ENCODE measurements around the gene ANKRD18B.
"Not testable (repeated sequence)": the region's sequence is repeated elsewhere in the genome, so short reads cannot be mapped to it uniquely, and the experiment has no call there.

Gene ANKRD18B

DNA sequence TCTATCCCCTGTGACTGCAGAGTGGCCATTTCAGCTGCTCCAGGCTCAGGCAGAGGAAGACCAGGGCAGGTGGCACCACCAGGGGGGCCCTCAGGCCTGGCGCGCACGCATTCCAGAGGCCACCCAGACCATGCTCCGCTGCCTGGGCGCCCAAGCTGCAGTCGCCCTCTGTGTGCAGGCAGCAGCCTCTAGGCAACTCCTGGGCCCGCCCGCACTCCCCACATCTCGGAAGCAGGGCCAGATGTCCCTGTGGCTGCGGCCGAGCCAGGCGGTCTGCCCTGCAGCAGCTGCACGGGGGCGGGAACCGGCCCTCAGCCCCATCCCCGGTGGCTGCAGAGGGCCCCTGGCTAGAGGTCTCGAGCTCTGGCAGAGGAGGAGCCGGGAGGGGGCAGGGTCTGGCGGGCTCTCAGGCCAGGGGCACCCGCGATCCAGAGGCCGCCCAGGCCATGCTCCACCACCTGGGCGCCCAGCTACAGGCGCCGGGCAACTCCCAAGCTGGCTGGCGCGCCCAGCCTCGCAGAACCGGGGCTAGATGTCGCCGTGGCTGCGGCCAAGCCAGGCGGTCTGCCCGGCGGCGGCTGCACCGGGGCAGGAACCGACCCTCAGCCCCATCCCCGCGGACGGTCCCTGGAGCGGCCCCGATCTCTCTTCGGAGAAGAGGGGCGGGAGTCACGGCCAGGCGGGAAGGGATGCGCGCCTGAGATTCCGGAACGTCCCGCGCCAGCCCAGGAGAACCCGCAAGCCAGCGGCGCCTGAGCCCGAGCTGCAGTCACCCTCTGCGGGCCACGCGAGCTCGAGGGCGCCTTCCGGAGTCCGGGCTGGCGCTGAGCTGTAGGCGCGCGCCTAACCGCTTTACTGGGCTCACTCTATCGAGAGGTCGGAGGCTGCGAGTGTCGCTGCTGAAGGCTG lies at the start of gene ANKRD18B:
ANKRD18B (plus strand) TSS at position 855 of the 909 bp plus-strand sequence. CDS start 239 bp downstream, outside the sequence.
- DNase-seq (ENCODE audit: low read depth), result not testable (repeated sequence)

- no peak for DNase-seq (ENCODE audit: low read depth)
These were observed 48.7 kb upstream of the ANKRD18B start for GRCh38 chr9:33475357-33475756.

- no peak for DNase-seq (ENCODE audit: low read depth)
These were observed 47.5 kb upstream of the ANKRD18B start for GRCh38 chr9:33476503-33476902.

DNA sequence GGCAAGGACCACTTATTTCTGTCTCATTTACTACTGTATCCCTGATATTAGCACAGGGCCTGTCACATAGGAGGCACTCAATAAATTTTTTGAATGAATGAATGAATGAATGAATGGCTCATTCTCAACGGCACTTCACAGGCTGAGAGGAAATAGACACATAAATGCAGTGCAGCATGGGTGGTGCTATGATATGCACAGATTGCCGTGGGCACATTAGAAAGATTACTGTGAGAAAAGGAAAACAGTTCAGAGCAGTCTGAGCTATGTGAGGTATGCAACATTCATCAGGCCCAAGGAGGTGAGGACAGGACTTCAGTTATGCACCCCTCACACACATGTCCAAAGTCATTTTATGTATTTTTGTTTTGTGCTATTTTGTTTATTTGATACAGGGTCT lies 43.9 kb upstream of the ANKRD18B start:
- DNase-seq (ENCODE audit: low read depth), result no peak

DNA sequence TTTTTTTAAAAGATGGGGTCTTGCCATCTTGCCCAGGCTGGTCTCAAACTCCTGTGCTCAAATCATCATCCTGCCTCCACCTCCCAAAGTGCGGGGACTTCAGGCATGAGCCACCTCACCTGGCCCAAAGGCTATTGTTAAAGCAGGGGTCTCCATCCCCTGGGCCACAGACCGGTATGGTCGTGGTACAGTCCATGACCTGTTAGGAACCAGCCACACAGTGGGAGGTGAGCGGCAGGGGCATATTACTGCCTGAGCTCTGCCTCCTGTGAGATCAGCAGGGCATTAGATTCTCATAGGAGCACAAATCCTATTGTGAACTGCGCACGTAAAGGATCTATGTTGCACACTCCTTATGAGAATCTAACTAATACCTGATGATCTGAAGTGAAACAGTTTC lies 43.1 kb upstream of the ANKRD18B start:
- DNase-seq (ENCODE audit: low read depth), result no peak

- not testable (repeated sequence) for DNase-seq (ENCODE audit: low read depth)
These were observed 38.7 kb upstream of the ANKRD18B start for GRCh38 chr9:33485312-33485711.

DNA sequence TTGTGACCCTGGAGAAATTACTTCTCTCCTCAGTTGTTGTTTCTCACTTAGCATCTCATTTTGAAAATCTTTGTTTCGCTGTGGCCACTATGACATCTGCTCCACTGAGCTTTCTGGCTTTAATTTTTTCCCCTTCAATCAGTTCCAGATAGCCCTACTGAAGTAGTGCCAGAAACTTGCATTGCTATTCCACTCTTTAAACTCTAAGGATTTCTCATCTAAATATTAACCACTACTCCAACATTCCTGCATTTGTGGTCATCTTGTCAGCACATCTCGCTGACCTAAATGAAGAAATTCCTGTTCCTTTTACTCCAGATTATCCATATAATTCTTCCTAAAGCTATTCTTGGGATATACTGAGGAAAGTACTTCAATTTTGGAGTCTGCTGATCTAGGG lies 35.0 kb upstream of the ANKRD18B start:
- DNase-seq (ENCODE audit: low read depth), result no peak

GRCh38 chr9:33493819-33494218 lies 30.2 kb upstream of the ANKRD18B start:
- not testable (repeated sequence) for DNase-seq (ENCODE audit: low read depth)

- no peak for DNase-seq (ENCODE audit: low read depth)
These were observed 25.7 kb upstream of the ANKRD18B start for GRCh38 chr9:33498387-33498786.

GRCh38 chr9:33506626-33507370 lies 17.3 kb upstream of the ANKRD18B start:
- DNase-seq (ENCODE audit: low read depth), result peak; percentile 96

GRCh38 chr9:33510262-33511183 lies 13.5 kb upstream of the ANKRD18B start:
- no peak for DNase-seq (ENCODE audit: low read depth)

GRCh38 chr9:33511184-33511517 lies 12.9 kb upstream of the ANKRD18B start:
- not testable (repeated sequence) for DNase-seq (ENCODE audit: low read depth)

GRCh38 chr9:33512535-33512934 lies 11.5 kb upstream of the ANKRD18B start:
- DNase-seq (ENCODE audit: low read depth), result not testable (repeated sequence)

DNA sequence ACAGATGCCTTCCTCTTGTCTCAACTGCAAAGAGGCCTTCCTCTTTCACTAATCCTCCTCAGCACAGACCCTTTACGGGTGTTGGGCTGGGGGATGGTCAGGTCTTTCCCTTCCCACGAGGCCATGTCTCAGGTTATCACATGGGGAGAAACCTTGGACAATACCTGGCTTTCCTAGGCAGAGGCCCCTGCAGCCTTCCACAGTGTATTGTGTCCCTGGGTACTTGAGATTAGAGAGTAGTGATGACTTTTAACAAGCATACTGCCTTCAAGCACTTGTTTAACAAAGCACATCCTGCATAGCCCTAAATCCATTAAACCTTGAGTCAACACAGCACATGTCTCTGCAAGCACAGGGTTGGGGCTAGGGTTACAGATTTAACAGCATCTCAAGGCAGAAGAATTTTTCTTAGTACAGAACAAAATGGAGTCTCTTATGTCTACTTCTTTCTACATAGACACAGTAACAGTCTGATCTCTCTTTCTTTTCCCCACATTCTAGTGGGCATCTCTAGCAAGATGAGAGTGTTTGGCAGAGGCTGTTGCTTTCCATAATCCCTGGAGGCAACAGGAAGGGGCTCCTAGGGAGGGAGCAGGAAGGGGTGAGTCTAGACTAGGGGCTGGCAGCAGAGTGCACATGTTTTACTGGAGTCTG lies 8.6 kb upstream of the ANKRD18B start:
- DNase-seq (ENCODE audit: low read depth), result not testable (repeated sequence)

DNA sequence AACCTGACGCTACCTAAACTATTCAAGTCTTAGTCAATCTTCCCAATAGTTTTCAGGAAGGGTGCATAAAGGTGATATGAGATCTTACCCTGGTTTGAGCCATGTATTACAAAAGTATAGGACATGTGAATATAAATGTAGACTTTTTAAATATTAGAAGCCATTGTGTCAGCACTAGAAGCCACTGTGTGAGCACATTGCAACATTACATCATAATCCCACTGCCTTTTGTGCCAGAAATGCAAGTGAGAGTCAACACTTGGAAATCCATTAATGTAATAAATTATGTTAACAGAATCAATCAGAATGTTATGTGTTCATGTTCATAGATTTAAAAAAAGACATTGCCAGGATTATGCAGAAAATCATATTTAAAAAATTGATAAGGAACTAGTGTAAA lies 7.7 kb upstream of the ANKRD18B start:
- DNase-seq (ENCODE audit: low read depth), result not testable (repeated sequence)

GRCh38 chr9:33517373-33517772 lies 6.7 kb upstream of the ANKRD18B start:
- no peak for DNase-seq (ENCODE audit: low read depth)

DNA sequence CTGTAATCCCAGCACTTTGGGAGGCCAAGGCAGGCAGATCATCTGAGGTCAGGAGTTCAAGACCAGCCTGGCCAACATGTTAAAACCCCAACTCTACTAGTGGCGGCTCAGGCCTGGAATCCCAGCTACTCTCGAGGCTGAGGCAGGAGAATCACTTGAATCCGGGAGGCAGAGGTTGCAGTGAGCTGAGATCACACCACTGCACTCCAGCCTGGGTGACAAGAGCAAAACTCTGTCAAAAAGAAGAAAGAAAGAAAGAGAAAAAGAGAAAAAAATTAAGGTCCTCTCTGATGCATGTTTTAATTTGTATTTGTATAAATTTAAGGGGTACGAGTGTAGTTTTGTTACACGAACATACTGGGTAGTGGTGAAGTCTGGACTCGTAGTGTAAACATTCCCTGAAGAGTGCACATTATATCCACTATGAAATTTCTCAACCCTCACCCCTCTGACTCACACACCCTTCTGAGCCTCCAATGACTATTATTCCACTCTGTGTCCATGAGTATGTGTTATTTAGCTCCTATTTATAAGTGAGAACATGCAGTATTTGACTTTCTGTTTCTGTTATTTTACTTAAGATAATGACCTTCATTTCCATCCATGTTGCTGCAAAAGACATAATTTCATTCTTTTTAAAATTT lies 6.0 kb upstream of the ANKRD18B start:
- peak; percentile 43 for DNase-seq (ENCODE audit: low read depth)

DNA sequence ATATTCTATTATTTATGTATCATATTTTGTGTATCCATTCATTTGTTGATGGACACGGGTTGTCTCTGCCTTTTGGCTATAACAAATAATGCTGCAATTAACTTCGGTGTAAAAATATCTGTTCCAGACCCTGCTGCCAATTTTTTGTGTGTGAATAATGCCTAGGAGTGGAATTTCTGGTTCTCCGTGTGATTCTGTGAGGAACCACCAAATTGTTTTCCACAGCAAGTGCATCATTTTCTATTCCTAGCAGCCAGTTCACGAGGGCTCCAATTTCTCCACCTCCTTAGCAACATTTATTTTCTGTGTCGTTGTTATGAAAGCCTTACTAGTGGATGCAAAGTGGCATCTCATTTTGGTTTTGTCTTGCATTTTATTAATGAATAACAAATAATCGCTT lies 2.2 kb upstream of the ANKRD18B start:
- DNase-seq (ENCODE audit: low read depth), result not testable (repeated sequence)

- DNase-seq (ENCODE audit: low read depth), result no peak
These were observed 376 bp downstream of the ANKRD18B start for GRCh38 chr9:33524306-33524947.

- DNase-seq (ENCODE audit: low read depth), result not testable (repeated sequence)
These were observed 4.0 kb downstream of the ANKRD18B start for GRCh38 chr9:33528069-33528468.

Data from non-pigmented ciliary epithelial cell (primary cell).